DND-41 (cell line): ENCODE data around the gene MEMO1.
"Not testable (repeated sequence)": the region's sequence is repeated elsewhere in the genome, so short reads cannot be mapped to it uniquely, and the experiment has no call there.

Experiments
- ATAC-seq: fragments of 200-7000 bp; cut with Tn5 transposase; 3 replicates; pipeline ENCODE4 v1.9.1; 2021; ENCODE audit warnings: low read depth; ENCODE audit not compliant: insufficient read depth
- DNase-seq: peaks from one replicate; pipeline ENCODE4 v3.0.0-alpha.2; 2020
- H2AFZ ChIP-seq: 2 replicates; pipeline ENCODE4 v1.6.0; 2012; ENCODE audit warnings: low read depth, low read length
- H3K27ac ChIP-seq: 2 replicates; pipeline ENCODE4 v1.5.1; 2012; ENCODE audit warnings: low read length, inconsistent platforms
- H3K27me3 ChIP-seq: fragments of 200-600 bp; sonication (generic); 2 replicates; pipeline ENCODE4 v1.6.0; 2012; ENCODE audit warnings: low read length, mild to moderate bottlenecking, inconsistent platforms; ENCODE audit not compliant: insufficient read depth, poor library complexity
- H3K36me3 ChIP-seq: 2 replicates; pipeline ENCODE4 v1.5.1; 2012; ENCODE audit warnings: low read length, inconsistent platforms; ENCODE audit not compliant: insufficient read depth
- H3K4me1 ChIP-seq: 2 replicates; pipeline ENCODE4 v1.5.1; 2012; ENCODE audit warnings: mild to moderate bottlenecking, low read length; ENCODE audit not compliant: insufficient read depth
- H3K4me2 ChIP-seq: 2 replicates; pipeline ENCODE4 v1.6.0; 2012; ENCODE audit warnings: mild to moderate bottlenecking, moderate library complexity, low read length, inconsistent platforms; ENCODE audit not compliant: insufficient read depth
- H3K4me3 ChIP-seq, 2 experiments: fragments of 200-600 bp in 1 of 2; shearing (Covaris generic) in 1 of 2; 2 replicates each; pipeline ENCODE4 v1.5.1; 2012 to 2016; ENCODE audit warnings: inconsistent platforms in 2 of 2, low read length in 2 of 2, mild to moderate bottlenecking in 2 of 2, low read depth in 1 of 2, moderate library complexity in 1 of 2
- H3K79me2 ChIP-seq: 2 replicates; pipeline ENCODE4 v1.6.0; 2012; ENCODE audit warnings: low read length, inconsistent platforms; ENCODE audit not compliant: insufficient read depth
- H3K9ac ChIP-seq: 2 replicates; pipeline ENCODE4 v1.6.0; 2012; ENCODE audit warnings: low read depth, mild to moderate bottlenecking, inconsistent platforms, low read length, moderate library complexity
- H3K9me3 ChIP-seq: 2 replicates; pipeline ENCODE4 v1.5.1; 2012; ENCODE audit warnings: low read length, moderate library complexity, mild to moderate bottlenecking, inconsistent platforms; ENCODE audit not compliant: insufficient read depth, severe bottlenecking
- H4K20me1 ChIP-seq: 2 replicates; pipeline ENCODE4 v1.6.0; 2012; ENCODE audit warnings: low read length; ENCODE audit not compliant: insufficient read depth
- EZH2 ChIP-seq: IDR thresholded peaks from 3 replicates; pipeline ENCODE4 v1.6.1; 2012; ENCODE audit warnings: borderline replicate concordance, low read depth, mild to moderate bottlenecking, moderate library complexity, low read length, inconsistent platforms; ENCODE audit not compliant: severe bottlenecking
- TF ChIP-seq, protein P1 (sequence below): IDR thresholded peaks from 2 replicates; pipeline ENCODE4 v1.5.1; 2012; ENCODE audit warnings: borderline replicate concordance, low read length, moderate library complexity, mild to moderate bottlenecking; ENCODE audit not compliant: poor library complexity, severe bottlenecking; ENCODE audit errors: extremely low read depth

MEMO1 gene

DNA sequence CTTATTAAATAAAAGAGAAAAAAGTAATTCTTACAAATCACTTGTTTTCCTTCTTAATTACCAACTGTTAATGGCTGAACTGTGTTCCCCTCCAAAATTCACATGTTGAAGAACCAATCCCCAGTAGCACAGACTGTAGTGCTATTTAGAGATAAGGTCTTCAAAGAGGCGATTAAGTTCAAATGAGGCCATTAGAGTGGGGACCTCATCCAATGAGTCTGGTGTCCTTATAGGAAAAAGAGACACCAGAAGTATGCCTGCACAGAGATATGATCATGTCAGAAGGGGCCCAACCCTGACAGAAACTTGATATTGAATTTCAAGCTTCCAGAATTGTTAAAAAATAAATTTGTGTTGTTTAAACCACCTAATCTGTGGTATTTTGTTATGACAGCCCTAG is 89.8 kb downstream of the MEMO1 start:
- no peak for TF ChIP-seq EZH2
- TF ChIP-seq, protein P1, sequence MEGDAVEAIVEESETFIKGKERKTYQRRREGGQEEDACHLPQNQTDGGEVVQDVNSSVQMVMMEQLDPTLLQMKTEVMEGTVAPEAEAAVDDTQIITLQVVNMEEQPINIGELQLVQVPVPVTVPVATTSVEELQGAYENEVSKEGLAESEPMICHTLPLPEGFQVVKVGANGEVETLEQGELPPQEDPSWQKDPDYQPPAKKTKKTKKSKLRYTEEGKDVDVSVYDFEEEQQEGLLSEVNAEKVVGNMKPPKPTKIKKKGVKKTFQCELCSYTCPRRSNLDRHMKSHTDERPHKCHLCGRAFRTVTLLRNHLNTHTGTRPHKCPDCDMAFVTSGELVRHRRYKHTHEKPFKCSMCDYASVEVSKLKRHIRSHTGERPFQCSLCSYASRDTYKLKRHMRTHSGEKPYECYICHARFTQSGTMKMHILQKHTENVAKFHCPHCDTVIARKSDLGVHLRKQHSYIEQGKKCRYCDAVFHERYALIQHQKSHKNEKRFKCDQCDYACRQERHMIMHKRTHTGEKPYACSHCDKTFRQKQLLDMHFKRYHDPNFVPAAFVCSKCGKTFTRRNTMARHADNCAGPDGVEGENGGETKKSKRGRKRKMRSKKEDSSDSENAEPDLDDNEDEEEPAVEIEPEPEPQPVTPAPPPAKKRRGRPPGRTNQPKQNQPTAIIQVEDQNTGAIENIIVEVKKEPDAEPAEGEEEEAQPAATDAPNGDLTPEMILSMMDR: no peak
- Histone ChIP-seq H3K9me3 (no peaks in the 10 kb centered on the region), H2AFZ (no peak overlapping the region), H3K79me2 (no peaks in the 10 kb centered on the region), H4K20me1 (no peaks in the 10 kb centered on the region), H3K9ac (no peak overlapping the region), H3K27ac (no peak overlapping the region), H3K27me3 (no peaks in the 10 kb centered on the region), H3K4me1 (no peaks in the 10 kb centered on the region), H3K4me2 (no peak overlapping the region), H3K4me3 (no peak overlapping the region), H3K36me3 (peaks cover 11% of the 10 kb centered on the region; the same call in 1 of the 2 replicates)
- ATAC-seq (no peak), DNase-seq (no peak)

DNA sequence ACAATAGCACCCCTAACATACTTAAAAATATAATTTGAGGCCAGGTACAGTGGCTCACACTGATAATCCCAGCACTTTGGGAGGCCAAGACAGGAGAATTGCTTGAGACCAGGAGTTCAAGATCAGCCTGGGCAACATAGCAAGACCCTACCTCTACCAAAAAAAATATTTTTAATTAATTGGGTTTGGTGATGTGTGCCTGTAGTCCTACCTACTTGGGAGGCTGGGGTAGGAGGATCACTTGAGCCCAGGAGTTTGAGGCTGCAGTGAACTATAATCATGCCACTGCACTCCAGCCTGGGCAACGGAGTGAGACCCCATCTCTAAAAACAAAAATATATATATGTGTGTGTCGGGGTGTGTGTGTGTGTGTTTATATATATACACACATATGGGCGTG is 91.3 kb downstream of the MEMO1 start:
- no peak overlapping the region for H2AFZ ChIP-seq
- H3K36me3 ChIP-seq: peaks cover 11% of the 10 kb centered on the region; the same call in 1 of the 2 replicates
- no peak for TF ChIP-seq EZH2
- TF ChIP-seq, protein P1: no peak
- H4K20me1 ChIP-seq: no peaks in the 10 kb centered on the region
- H3K4me3 ChIP-seq: no peak overlapping the region
- ATAC-seq (no peak), DNase-seq (no peak)
- no peaks in the 10 kb centered on the region for H3K9me3 ChIP-seq
- no peak overlapping the region for H3K9ac ChIP-seq
- no peak overlapping the region for H3K27ac ChIP-seq
- no peaks in the 10 kb centered on the region for H3K27me3 ChIP-seq
- no peaks in the 10 kb centered on the region for H3K4me1 ChIP-seq
- no peaks in the 10 kb centered on the region for H3K79me2 ChIP-seq
- H3K4me2 ChIP-seq: no peak overlapping the region

DNA sequence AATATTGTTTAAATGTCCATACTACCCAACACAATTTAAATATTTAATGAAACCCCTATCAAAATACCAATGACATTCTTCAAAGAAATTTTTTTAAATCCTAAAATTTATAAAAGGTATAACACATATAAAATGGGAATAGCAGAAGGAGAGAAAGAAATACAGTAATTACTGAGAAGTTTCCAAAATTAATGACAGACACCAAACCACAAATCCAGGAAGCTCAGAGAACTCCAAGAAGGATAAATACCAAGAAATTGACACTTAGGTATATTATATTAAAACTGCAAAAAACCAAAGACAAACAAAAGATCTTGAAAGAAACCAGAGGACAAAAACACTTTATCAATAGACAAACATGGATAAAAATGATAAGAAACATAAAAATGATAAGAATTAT is 101.1 kb downstream of the MEMO1 start:
- ATAC-seq (no peak), DNase-seq (no peak)
- Histone ChIP-seq H3K4me3 (no peak overlapping the region), H3K27ac (no peak overlapping the region), H3K9ac (no peak overlapping the region), H3K4me1 (no peaks in the 10 kb centered on the region), H3K9me3 (no peaks in the 10 kb centered on the region), H3K36me3 (peaks cover 14% of the 10 kb centered on the region; the same call in 1 of the 2 replicates), H3K4me2 (no peak overlapping the region), H2AFZ (no peak overlapping the region), H3K79me2 (no peaks in the 10 kb centered on the region), H3K27me3 (no peaks in the 10 kb centered on the region), H4K20me1 (no peaks in the 10 kb centered on the region)
- TF ChIP-seq, protein P1: no peak
- no peak for TF ChIP-seq EZH2

DNA sequence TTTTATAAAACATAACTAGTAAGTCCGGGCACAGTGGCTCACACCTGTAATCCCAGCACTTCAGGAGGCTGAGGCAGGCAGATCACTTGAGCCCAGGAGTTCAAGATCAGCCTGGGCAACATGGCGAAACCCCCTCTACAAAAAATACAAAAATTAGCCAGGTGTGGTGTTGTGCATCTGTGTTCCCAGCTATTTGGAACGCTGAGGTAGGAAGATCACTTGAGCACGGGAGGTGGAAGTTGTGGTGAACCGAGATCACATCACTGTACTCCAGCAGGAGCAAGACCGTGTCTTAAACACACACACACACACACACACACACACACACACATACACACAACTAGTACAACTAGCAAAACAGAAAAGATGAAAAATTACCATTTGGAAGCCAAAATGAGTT is 103.3 kb downstream of the MEMO1 start:
- not testable (repeated sequence) for DNase-seq, H3K4me1 ChIP-seq, H3K36me3 ChIP-seq, ATAC-seq, H3K9ac ChIP-seq, H4K20me1 ChIP-seq, H3K27ac ChIP-seq, H3K79me2 ChIP-seq, H3K9me3 ChIP-seq, H3K27me3 ChIP-seq, H3K4me3 ChIP-seq, H2AFZ ChIP-seq, H3K4me2 ChIP-seq
